Activated CD8-positive, alpha-beta memory T cell treated with anti-CD3 and anti-CD28 coated beads, Interleukin-2, amount 50 U/mL, for 4 hours (primary cell): ENCODE data around the gene KCNMB2.
"Not testable (repeated sequence)": the region's sequence is repeated elsewhere in the genome, so short reads cannot be mapped to it uniquely, and the experiment has no call there.

Experiments used
- DNase-seq: peaks from one replicate; pipeline ENCODE4 v3.0.0-alpha.2; 2020

KCNMB2 gene

GRCh38 chr3:178536211-178537079 is at the start of gene KCNMB2:
KCNMB2 (plus strand) TSS chr3:178536436.
- DNase-seq: no peak

- DNase-seq: no peak
Observed at GRCh38 chr3:178486903-178487302, 49.3 kb upstream of the KCNMB2 start.

- DNase-seq: no peak
Observed at GRCh38 chr3:178487752-178488151, 48.5 kb upstream of the KCNMB2 start.

- DNase-seq: no peak
Observed at GRCh38 chr3:178491751-178492150, 44.5 kb upstream of the KCNMB2 start.

- no peak for DNase-seq
Observed at GRCh38 chr3:178492491-178492890, 43.7 kb upstream of the KCNMB2 start.

GRCh38 chr3:178494386-178494785 is 41.9 kb upstream of the KCNMB2 start:
- DNase-seq: no peak

GRCh38 chr3:178496911-178497310 is 39.3 kb upstream of the KCNMB2 start:
- DNase-seq: no peak

- no peak for DNase-seq
Observed at GRCh38 chr3:178498871-178499270, 37.4 kb upstream of the KCNMB2 start.

- DNase-seq: no peak
Observed at GRCh38 chr3:178500631-178501030, 35.6 kb upstream of the KCNMB2 start.

- no peak for DNase-seq
Observed at GRCh38 chr3:178504128-178504527, 32.1 kb upstream of the KCNMB2 start.

- no peak for DNase-seq
Observed at GRCh38 chr3:178505832-178506231, 30.4 kb upstream of the KCNMB2 start.

- no peak for DNase-seq
Observed at GRCh38 chr3:178507507-178508442, 28.5 kb upstream of the KCNMB2 start.

- no peak for DNase-seq
Observed at GRCh38 chr3:178508443-178508825, 27.8 kb upstream of the KCNMB2 start.

GRCh38 chr3:178510496-178510895 is 25.7 kb upstream of the KCNMB2 start:
- DNase-seq: no peak

GRCh38 chr3:178512647-178513046 is 23.6 kb upstream of the KCNMB2 start:
- no peak for DNase-seq

GRCh38 chr3:178513546-178514380 is 22.5 kb upstream of the KCNMB2 start:
- DNase-seq: no peak

- no peak for DNase-seq
Observed at GRCh38 chr3:178514401-178514800, 21.8 kb upstream of the KCNMB2 start.

- DNase-seq: not testable (repeated sequence)
Observed at GRCh38 chr3:178515076-178515744, 21.0 kb upstream of the KCNMB2 start.

- no peak for DNase-seq
Observed at GRCh38 chr3:178517665-178518334, 18.4 kb upstream of the KCNMB2 start.

GRCh38 chr3:178518660-178519396 is 17.4 kb upstream of the KCNMB2 start:
- no peak for DNase-seq

GRCh38 chr3:178519701-178520100 is 16.5 kb upstream of the KCNMB2 start:
- DNase-seq: no peak
